Measurements from ENCODE around the gene GRB7. TPM values are rescaled to one million over a fixed set of nuclear protein-coding genes. Genes with fewer than 3 reads are reported as not detected.

Gene GRB7
- total RNA-seq (2014; rRNA removed; shearing (Covaris generic)): 0.38 TPM in 1 of 2 replicates, not detected in the other

DNA sequence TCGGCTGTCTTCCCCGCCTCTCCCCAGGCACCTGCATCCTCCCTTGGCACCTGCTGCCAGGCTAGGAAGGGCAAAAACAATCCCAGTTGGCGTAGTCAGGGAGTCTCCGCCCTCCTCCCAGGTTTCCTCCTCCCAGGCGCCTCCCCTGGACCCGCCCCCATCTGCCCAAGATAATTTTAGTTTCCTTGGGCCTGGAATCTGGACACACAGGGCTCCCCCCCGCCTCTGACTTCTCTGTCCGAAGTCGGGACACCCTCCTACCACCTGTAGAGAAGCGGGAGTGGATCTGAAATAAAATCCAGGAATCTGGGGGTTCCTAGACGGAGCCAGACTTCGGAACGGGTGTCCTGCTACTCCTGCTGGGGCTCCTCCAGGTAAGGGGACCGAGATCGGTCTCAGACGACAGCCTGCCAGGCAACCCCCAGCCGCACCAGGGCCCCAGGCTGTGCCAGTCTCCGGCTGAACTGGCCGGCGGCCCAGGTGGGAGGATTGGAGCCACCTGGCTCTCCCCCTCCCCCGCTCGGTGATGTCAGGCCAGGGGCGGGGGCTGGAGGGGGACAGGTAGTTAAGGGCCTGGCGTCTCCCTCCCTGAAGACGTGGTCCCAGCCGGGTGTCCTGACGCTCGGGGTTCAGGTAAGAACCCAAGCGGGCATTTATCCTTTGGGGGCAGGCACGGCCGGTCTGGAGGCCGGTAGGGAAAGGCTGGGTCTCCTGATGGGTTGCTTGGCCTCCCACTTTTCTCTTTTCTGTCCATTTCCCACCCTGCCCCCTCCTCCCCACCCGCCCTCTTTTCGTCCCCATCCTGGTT, at the start of gene GRB7:
GRB7 (plus strand) TSS at position 179 of the 808 bp plus-strand sequence. CDS start 4,364 bp downstream, outside the sequence.

DNA sequence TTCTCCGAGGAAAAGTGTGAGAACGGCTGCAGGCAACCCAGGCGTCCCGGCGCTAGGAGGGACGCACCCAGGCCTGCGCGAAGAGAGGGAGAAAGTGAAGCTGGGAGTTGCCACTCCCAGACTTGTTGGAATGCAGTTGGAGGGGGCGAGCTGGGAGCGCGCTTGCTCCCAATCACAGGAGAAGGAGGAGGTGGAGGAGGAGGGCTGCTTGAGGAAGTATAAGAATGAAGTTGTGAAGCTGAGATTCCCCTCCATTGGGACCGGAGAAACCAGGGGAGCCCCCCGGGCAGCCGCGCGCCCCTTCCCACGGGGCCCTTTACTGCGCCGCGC, 38.0 kb upstream of the GRB7 start, which contains the start of gene ERBB2:
ERBB2 (plus strand) TSS at position 247 of the 330 bp plus-strand sequence. CDS start 175 bp downstream, outside the sequence.

DNA sequence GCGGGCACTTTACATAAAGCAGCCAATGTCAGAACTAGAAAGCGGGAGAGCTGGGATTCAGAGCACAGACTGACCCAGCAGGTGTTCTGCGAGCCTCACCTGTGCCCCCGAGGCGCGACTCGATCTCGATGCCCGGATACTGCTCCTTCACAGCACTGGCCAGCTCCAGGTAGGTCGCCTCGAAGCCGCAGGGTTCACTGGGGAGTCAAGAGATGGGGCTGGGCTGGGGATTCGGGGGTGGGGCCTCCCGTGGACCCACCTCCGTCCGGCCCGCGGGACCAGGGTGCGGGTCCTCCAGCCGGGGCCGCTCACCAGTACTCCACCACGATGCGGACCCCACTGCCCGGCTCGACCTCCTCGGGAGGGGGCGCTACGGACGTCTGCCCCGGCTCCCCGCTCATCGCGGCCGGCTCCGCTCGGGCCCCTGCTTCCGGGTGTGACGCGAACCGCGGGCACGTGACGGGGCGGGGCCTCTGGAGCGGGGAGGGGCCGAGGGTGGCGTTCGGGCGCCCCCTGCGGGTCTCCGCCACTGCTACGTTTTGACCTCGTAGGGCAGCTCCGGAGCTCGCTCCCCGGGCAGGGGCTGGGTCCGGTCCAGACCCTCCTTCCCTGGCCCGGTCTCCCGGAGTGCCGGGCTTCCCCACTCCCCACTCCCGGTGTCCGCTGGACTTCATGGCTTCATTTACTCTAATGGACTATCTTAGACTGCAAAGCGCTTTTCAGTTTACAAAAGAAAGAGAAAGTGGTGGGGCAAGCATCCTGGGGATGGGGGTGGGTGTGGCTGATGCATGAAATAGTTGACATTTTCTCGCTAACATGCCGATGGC, 7.4 kb upstream of the GRB7 start, which contains the start of gene MIEN1:
MIEN1 (minus strand) TSS at position 438 of the 827 bp plus-strand sequence; CDS start at position 401, 37 bp downstream.

Small RNAs within 50 kb of the gene (small RNA-seq; reads per million reads assigned to genes)
- gene MIR4728: not detected

Other genes with a start within 250 kb of the GRB7 start
- gene NEUROD2, start 130.0 kb upstream of the GRB7 start, total RNA-seq (2014; rRNA removed; shearing (Covaris generic)): not detected in 2 replicates
- 1.4 TPM in 2 replicates for gene PPP1R1B, start 111.0 kb upstream of the GRB7 start, total RNA-seq (2014; rRNA removed; shearing (Covaris generic))
- gene STARD3, start 100.8 kb upstream of the GRB7 start, total RNA-seq (2014; rRNA removed; shearing (Covaris generic)): 37.3 and 37.7 TPM in 2 replicates
- 1.1 and 1.6 TPM in 2 replicates for gene TCAP, start 72.6 kb upstream of the GRB7 start, total RNA-seq (2014; rRNA removed; shearing (Covaris generic))
- 0.60 and 0.96 TPM in 2 replicates for gene PNMT, start 69.5 kb upstream of the GRB7 start, total RNA-seq (2014; rRNA removed; shearing (Covaris generic))
- gene PGAP3, start 49.9 kb upstream of the GRB7 start, total RNA-seq (2014; rRNA removed; shearing (Covaris generic)): 12.2 and 13.9 TPM in 2 replicates
- gene ERBB2, start 37.9 kb upstream of the GRB7 start, total RNA-seq (2014; rRNA removed; shearing (Covaris generic)): 31.3 and 44.2 TPM in 2 replicates
- 92.9 and 99.2 TPM in 2 replicates for gene MIEN1, start 7.4 kb upstream of the GRB7 start, total RNA-seq (2014; rRNA removed; shearing (Covaris generic))
- 0.08 and 0.29 TPM in 2 replicates for gene IKZF3, start 126.4 kb downstream of the GRB7 start, total RNA-seq (2014; rRNA removed; shearing (Covaris generic))
- not detected in 2 replicates for gene ZPBP2, start 130.3 kb downstream of the GRB7 start, total RNA-seq (2014; rRNA removed; shearing (Covaris generic))
- 2.9 TPM in 2 replicates for gene GSDMB, start 180.7 kb downstream of the GRB7 start, total RNA-seq (2014; rRNA removed; shearing (Covaris generic))
- gene ORMDL3, start 189.7 kb downstream of the GRB7 start, total RNA-seq (2014; rRNA removed; shearing (Covaris generic)): 20.1 and 21.5 TPM in 2 replicates
- not detected in 2 replicates for gene LRRC3C, start 189.8 kb downstream of the GRB7 start, total RNA-seq (2014; rRNA removed; shearing (Covaris generic))
- not detected in 2 replicates for gene GSDMA, start 225.1 kb downstream of the GRB7 start, total RNA-seq (2014; rRNA removed; shearing (Covaris generic))
- gene PSMD3, start 242.9 kb downstream of the GRB7 start, total RNA-seq (2014; rRNA removed; shearing (Covaris generic)): 168 and 192 TPM in 2 replicates

All from A375 (cell line).